PC-9 (cell line): ENCODE results near the gene DERL3.

Experiments used
- CTCF ChIP-seq: fragments of 200-600 bp; sonication (generic); conservative IDR thresholded peaks from 2 replicates; pipeline ENCODE4 v1.6.1; 2017; ENCODE audit warnings: mixed run types, antibody characterized with exemption, mild to moderate bottlenecking, moderate library complexity
- EZH2 ChIP-seq: fragments of 200-600 bp; sonication (generic); IDR thresholded peaks from 2 replicates; pipeline ENCODE4 v1.8.0; 2017; ENCODE audit warnings: antibody characterized with exemption, low read depth

- TF ChIP-seq CTCF, result no peak
- no peak for TF ChIP-seq EZH2
These were observed 32.0 kb downstream of the DERL3 start for GRCh38 chr22:23806837-23807236.
